CD8-positive, alpha-beta memory T cell (primary cell): ENCODE measurements around the gene LAMA3. TPM values are rescaled to one million over a fixed set of nuclear protein-coding genes. Genes with fewer than 3 reads are reported as not detected.

Experiments
- CTCF ChIA-PET: fragments of 350-600 bp; sonication (Branson Sonifier 250); formaldehyde crosslinking; loops from one replicate; lab custom pipeline; 2021; ENCODE audit warnings: antibody characterized with exemption; lab: Charles Lee
- POLR2A ChIA-PET: fragments of 350-600 bp; sonication (Branson Sonifier 250); formaldehyde crosslinking; loops from one replicate; lab custom pipeline; 2021; ENCODE audit warnings: antibody characterized with exemption; lab: Charles Lee
- DNase-seq, 5 donors: peaks; one replicate each; pipeline versions ENCODE4 v3.0.0 to v3.0.0-alpha.2; 2020 to 2022; ENCODE audit warnings: mixed read lengths in 1 of 5
- H3K27ac ChIP-seq: one replicate; pipeline ENCODE4 v1.7.0; 2013; ENCODE audit warnings: low read depth, mild to moderate bottlenecking, low read length, moderate library complexity
- H3K27me3 ChIP-seq: 2 replicates; pipeline ENCODE4 v1.7.0; 2013; ENCODE audit warnings: low read length, mild to moderate bottlenecking; ENCODE audit not compliant: insufficient read depth, poor library complexity, severe bottlenecking
- H3K36me3 ChIP-seq: 2 replicates; pipeline ENCODE4 v1.7.0; 2013; ENCODE audit warnings: mild to moderate bottlenecking, low read length, moderate library complexity; ENCODE audit not compliant: insufficient read depth
- H3K4me1 ChIP-seq: 2 replicates; pipeline ENCODE4 v1.7.0; 2013; ENCODE audit warnings: mild to moderate bottlenecking, low read length, moderate library complexity; ENCODE audit not compliant: insufficient read depth
- H3K4me3 ChIP-seq: 2 replicates; pipeline ENCODE4 v1.7.0; 2013; ENCODE audit warnings: mild to moderate bottlenecking, low read length
- H3K9me3 ChIP-seq: 2 replicates; pipeline ENCODE4 v1.7.0; 2013; ENCODE audit warnings: mild to moderate bottlenecking, low read length
- H3K27ac Mint-ChIP-seq, 8 donors: one replicate each; pipeline ENCODE4 v1.8.0; 2020 to 2021; ENCODE audit warnings: mixed read lengths in 8 of 8, mild to moderate bottlenecking in 6 of 8, inconsistent platforms in 3 of 8, moderate library complexity in 3 of 8
- H3K27me3 Mint-ChIP-seq, 2 donors: one replicate each; pipeline ENCODE4 v1.8.0; 2020 to 2021; ENCODE audit warnings: mixed read lengths in 2 of 2, mild to moderate bottlenecking in 1 of 2, moderate library complexity in 1 of 2
- H3K36me3 Mint-ChIP-seq, 3 donors: one replicate each; pipeline ENCODE4 v1.8.0; 2020 to 2021; ENCODE audit warnings: mixed read lengths in 3 of 3, inconsistent platforms in 1 of 3, mild to moderate bottlenecking in 1 of 3
- H3K4me1 Mint-ChIP-seq, 3 donors: one replicate each; pipeline ENCODE4 v1.8.0; 2020 to 2021; ENCODE audit warnings: mixed read lengths in 3 of 3, inconsistent platforms in 1 of 3, mild to moderate bottlenecking in 1 of 3
- H3K4me3 Mint-ChIP-seq, 7 donors: one replicate each; pipeline ENCODE4 v1.8.0; 2020 to 2021; ENCODE audit warnings: mixed read lengths in 7 of 7, mild to moderate bottlenecking in 6 of 7, moderate library complexity in 4 of 7, inconsistent platforms in 2 of 7
- H3K9me3 Mint-ChIP-seq, 5 donors: one replicate each; pipeline ENCODE4 v1.8.0; 2020 to 2022; ENCODE audit warnings: mixed read lengths in 5 of 5, mild to moderate bottlenecking in 3 of 5, moderate library complexity in 2 of 5, inconsistent platforms in 1 of 5
- polyA plus RNA-seq: library from polyadenylated mRNA; unstranded; fragments of 300-500 nt; fragmentation: Illumina TruSeq; gene quantifications from one replicate; pipeline ENCODE4 v1.2.3, GENCODE V29; 2021
- total RNA-seq, 2 experiments: library from RNA; stranded (reverse); gene quantifications; one replicate each; pipeline ENCODE4 v1.2.3, GENCODE V29; 2021

LAMA3 gene
- total and polyA plus RNA-seq, 3 experiments from 2014 or later: 0.47 TPM; not detected in 2

- no peaks in the 10 kb centered on the region for H3K9me3 Mint-ChIP-seq
- no peak overlapping the region for H3K4me3 ChIP-seq
- no peaks in the 10 kb centered on the region for H3K27me3 ChIP-seq
- ChIA-PET POLR2A (no interaction called here), CTCF (no interaction called here)
- peaks cover 10% of the 10 kb centered on the region in 2 donors for H3K27me3 Mint-ChIP-seq
- no peak for DNase-seq
- no peaks in the 10 kb centered on the region for H3K36me3 ChIP-seq
- no peak overlapping the region for H3K27ac Mint-ChIP-seq
- H3K9me3 ChIP-seq: no peaks in the 10 kb centered on the region
- no peak overlapping the region for H3K27ac ChIP-seq
- peaks cover 19% of the 10 kb centered on the region for H3K4me1 ChIP-seq
- H3K36me3 Mint-ChIP-seq: no peaks in the 10 kb centered on the region
- no peak overlapping the region for H3K4me3 Mint-ChIP-seq
- peaks cover 26% of the 10 kb centered on the region in 3 donors for H3K4me1 Mint-ChIP-seq
Measured at GRCh38 chr18:23876921-23877320, 187.7 kb downstream of the LAMA3 start.

GRCh38 chr18:23877371-23877770 is 188.1 kb downstream of the LAMA3 start:
- ChIA-PET CTCF (no interaction called here), POLR2A (no interaction called here)
- no peak for DNase-seq
- H3K36me3 ChIP-seq: no peaks in the 10 kb centered on the region
- Mint-ChIP-seq H3K4me1 (peaks cover 21 to 22% (median 22%) of the 10 kb centered on the region in 3 donors), H3K4me3 (no peak overlapping the region), H3K36me3 (no peaks in the 10 kb centered on the region), H3K27me3 (peaks cover 10% of the 10 kb centered on the region in 2 donors), H3K9me3 (no peaks in the 10 kb centered on the region), H3K27ac (peak overlapping the region in 1 of 8 donors; percentile 29)
- H3K4me3 ChIP-seq: no peak overlapping the region
- H3K4me1 ChIP-seq: peaks cover 15% of the 10 kb centered on the region
- H3K27me3 ChIP-seq: no peaks in the 10 kb centered on the region
- no peak overlapping the region for H3K27ac ChIP-seq
- no peaks in the 10 kb centered on the region for H3K9me3 ChIP-seq

DNA sequence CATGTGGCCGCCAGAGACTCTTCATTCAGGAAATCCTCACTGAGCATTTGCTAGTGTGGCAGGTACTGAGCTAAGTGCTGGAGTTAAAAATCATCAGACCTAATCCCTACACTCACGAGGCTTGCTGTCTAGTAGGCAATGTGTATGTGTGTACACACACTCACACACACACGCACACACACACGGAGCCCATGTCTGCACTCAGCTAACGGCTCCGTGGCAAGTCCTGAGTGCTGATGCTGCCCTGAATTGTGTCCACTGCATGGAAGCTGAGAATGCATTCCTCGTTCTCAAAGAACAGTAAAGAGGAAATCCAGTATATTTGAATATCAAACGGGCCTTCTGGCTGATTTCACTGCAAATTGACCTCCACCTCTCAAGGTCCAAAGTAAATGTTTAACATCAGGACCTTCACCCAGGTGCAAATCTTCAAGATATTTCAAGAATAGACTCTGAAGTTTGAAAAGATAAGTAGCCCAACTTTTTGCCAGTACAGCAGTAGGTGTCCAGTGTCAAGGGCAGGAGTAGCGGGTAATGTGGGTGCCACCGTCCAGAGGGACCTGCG is 189.2 kb downstream of the LAMA3 start:
- Histone ChIP-seq H3K27ac (no peak overlapping the region), H3K36me3 (no peaks in the 10 kb centered on the region), H3K4me3 (no peak overlapping the region), H3K27me3 (no peaks in the 10 kb centered on the region), H3K4me1 (peaks cover 4% of the 10 kb centered on the region), H3K9me3 (no peaks in the 10 kb centered on the region)
- POLR2A ChIA-PET: no interaction called here
- no peak overlapping the region for H3K27ac Mint-ChIP-seq
- H3K9me3 Mint-ChIP-seq: no peaks in the 10 kb centered on the region
- no peaks in the 10 kb centered on the region for H3K36me3 Mint-ChIP-seq
- H3K4me3 Mint-ChIP-seq: no peak overlapping the region
- peaks cover 10% of the 10 kb centered on the region in 2 donors for H3K27me3 Mint-ChIP-seq
- CTCF ChIA-PET: no interaction called here
- peaks cover 11 to 15% (median 14%) of the 10 kb centered on the region in 3 donors for H3K4me1 Mint-ChIP-seq
- no peak for DNase-seq

GRCh38 chr18:23879126-23879525 is 189.9 kb downstream of the LAMA3 start:
- no peak overlapping the region for H3K27ac Mint-ChIP-seq
- H3K4me3 Mint-ChIP-seq: no peak overlapping the region
- H3K4me1 Mint-ChIP-seq: peaks cover 9 to 15% (median 10%) of the 10 kb centered on the region in 3 donors
- H3K9me3 Mint-ChIP-seq: no peaks in the 10 kb centered on the region
- DNase-seq: no peak
- CTCF ChIA-PET: no interaction called here
- Histone ChIP-seq H3K4me3 (no peak overlapping the region), H3K9me3 (no peaks in the 10 kb centered on the region), H3K27me3 (no peaks in the 10 kb centered on the region), H3K4me1 (peaks cover under 1% of the 10 kb centered on the region), H3K36me3 (no peaks in the 10 kb centered on the region), H3K27ac (no peak overlapping the region)
- no peaks in the 10 kb centered on the region for H3K36me3 Mint-ChIP-seq
- peaks cover 10% of the 10 kb centered on the region in 2 donors for H3K27me3 Mint-ChIP-seq
- POLR2A ChIA-PET: no interaction called here

DNA sequence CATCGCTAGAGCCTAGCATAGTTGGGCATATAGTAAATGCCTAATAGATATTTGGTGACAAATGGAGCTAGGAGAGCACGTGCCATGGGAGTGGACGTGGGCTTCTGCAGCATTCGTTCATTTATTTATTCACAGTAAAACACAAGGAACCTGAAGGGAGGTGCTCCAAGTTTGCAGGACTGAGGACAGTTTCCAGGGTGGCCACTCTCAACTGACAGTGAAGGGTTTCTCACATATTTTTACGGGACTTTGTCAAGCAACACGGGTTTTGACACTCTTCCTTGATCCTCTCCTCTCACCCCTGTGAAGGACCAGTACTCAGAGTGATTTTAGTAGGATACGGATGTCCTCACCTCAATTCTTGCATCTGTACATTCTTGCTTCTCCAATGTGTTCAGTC is 190.3 kb downstream of the LAMA3 start:
- H3K4me1 ChIP-seq: peaks cover 4% of the 10 kb centered on the region
- Mint-ChIP-seq H3K4me1 (peaks cover 9 to 15% (median 9%) of the 10 kb centered on the region in 3 donors), H3K4me3 (no peak overlapping the region), H3K36me3 (no peaks in the 10 kb centered on the region), H3K9me3 (no peaks in the 10 kb centered on the region), H3K27me3 (peaks cover 10% of the 10 kb centered on the region in 2 donors), H3K27ac (no peak overlapping the region)
- no peak for DNase-seq
- H3K27ac ChIP-seq: no peak overlapping the region
- H3K27me3 ChIP-seq: no peaks in the 10 kb centered on the region
- CTCF ChIA-PET: no interaction called here
- H3K4me3 ChIP-seq: no peak overlapping the region
- no peaks in the 10 kb centered on the region for H3K9me3 ChIP-seq
- POLR2A ChIA-PET: no interaction called here
- no peaks in the 10 kb centered on the region for H3K36me3 ChIP-seq

DNA sequence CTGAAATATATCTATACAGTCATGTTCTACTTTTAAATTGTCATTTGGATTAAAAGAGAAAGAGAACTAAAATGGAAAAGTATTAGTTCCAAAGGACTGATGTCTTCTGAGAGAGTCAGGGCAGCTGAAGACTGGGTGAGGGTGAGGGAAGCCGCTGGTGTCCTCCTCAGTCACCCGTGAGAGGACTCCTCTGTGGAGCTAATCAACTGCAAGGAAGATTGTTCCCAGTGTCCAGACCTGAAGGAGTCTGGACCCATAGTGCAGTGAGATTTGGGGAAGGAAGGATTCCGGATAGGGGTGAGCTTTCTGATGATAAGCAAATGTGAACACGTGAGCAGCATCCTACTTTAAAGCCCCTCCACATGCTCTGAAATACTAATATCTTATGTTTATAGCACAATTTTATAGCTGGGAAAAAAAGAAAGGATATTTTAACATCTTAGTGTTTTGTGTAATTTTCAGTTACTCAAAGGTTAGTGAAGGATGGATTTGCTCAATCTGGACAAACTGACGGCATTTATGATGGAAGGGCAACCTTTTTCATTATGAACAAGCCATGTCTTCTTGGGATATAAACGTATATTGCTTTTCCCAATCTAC is 190.8 kb downstream of the LAMA3 start:
- Mint-ChIP-seq H3K4me3 (no peak overlapping the region), H3K27me3 (peaks cover 10% of the 10 kb centered on the region in 2 donors), H3K27ac (no peak overlapping the region), H3K4me1 (peaks cover 12 to 20% (median 14%) of the 10 kb centered on the region in 3 donors), H3K36me3 (no peaks in the 10 kb centered on the region), H3K9me3 (no peaks in the 10 kb centered on the region)
- Histone ChIP-seq H3K36me3 (no peaks in the 10 kb centered on the region), H3K27me3 (no peaks in the 10 kb centered on the region), H3K27ac (no peak overlapping the region), H3K4me3 (no peak overlapping the region), H3K9me3 (no peaks in the 10 kb centered on the region), H3K4me1 (peaks cover 9% of the 10 kb centered on the region)
- ChIA-PET CTCF (no interaction called here), POLR2A (no interaction called here)
- DNase-seq: no peak

- Mint-ChIP-seq H3K4me3 (no peak overlapping the region), H3K36me3 (no peaks in the 10 kb centered on the region), H3K27me3 (peaks cover 10% of the 10 kb centered on the region in 2 donors), H3K27ac (no peak overlapping the region), H3K4me1 (peaks cover 21 to 30% (median 24%) of the 10 kb centered on the region in 3 donors), H3K9me3 (no peaks in the 10 kb centered on the region)
- H3K27ac ChIP-seq: no peak overlapping the region
- H3K9me3 ChIP-seq: no peaks in the 10 kb centered on the region
- H3K4me1 ChIP-seq: peaks cover 16% of the 10 kb centered on the region
- no peaks in the 10 kb centered on the region for H3K27me3 ChIP-seq
- no peak overlapping the region for H3K4me3 ChIP-seq
- ChIA-PET CTCF (interaction anchor here (1.5 kb wide), 1 partner anchor 9 kb away, joined by 3 read pairs; no protein-coding TSS in a partner anchor), POLR2A (no interaction called here)
- no peak for DNase-seq
- H3K36me3 ChIP-seq: no peaks in the 10 kb centered on the region
Measured at GRCh38 chr18:23880931-23881617, 191.8 kb downstream of the LAMA3 start.

GRCh38 chr18:23881778-23882177 is 192.5 kb downstream of the LAMA3 start:
- Mint-ChIP-seq H3K27me3 (peaks cover 10% of the 10 kb centered on the region in 2 donors), H3K27ac (no peak overlapping the region), H3K36me3 (no peaks in the 10 kb centered on the region), H3K4me3 (no peak overlapping the region), H3K9me3 (no peaks in the 10 kb centered on the region), H3K4me1 (peaks cover 21 to 35% (median 31%) of the 10 kb centered on the region in 3 donors)
- Histone ChIP-seq H3K9me3 (no peaks in the 10 kb centered on the region), H3K36me3 (no peaks in the 10 kb centered on the region), H3K27ac (no peak overlapping the region), H3K4me1 (peaks cover 19% of the 10 kb centered on the region), H3K27me3 (no peaks in the 10 kb centered on the region), H3K4me3 (no peak overlapping the region)
- DNase-seq: no peak
- CTCF ChIA-PET: interaction anchor here (0.9 to 1.5 kb wide), 2 partner anchors 8 to 14 kb away, joined by 3 read pairs; no protein-coding TSS in a partner anchor
- POLR2A ChIA-PET: no interaction called here
